ENCODE measurements around the gene RNF151. TPM values are rescaled to one million over a fixed set of nuclear protein-coding genes. Genes with fewer than 3 reads are reported as not detected.
"Not testable (repeated sequence)": the region's sequence is repeated elsewhere in the genome, so short reads cannot be mapped to it uniquely, and the experiment has no call there.

RNF151 gene
- total RNA-seq (2014; rRNA removed; shearing (Covaris generic)): not detected in 2 replicates

- no peak for DNase-seq (ENCODE audit: low read depth)
Measured at GRCh38 chr16:1966460-1966859, at the start of gene RNF151. TSS of gene RNF151 (plus strand) at chr16:1966856. CDS start at chr16:1966882, 26 bp downstream.

GRCh38 chr16:1917056-1917664 lies 49.5 kb upstream of the RNF151 start:
- DNase-seq (ENCODE audit: low read depth): no peak

- no peak for DNase-seq (ENCODE audit: low read depth)
Measured at GRCh38 chr16:1917665-1918350, 48.8 kb upstream of the RNF151 start.

DNA sequence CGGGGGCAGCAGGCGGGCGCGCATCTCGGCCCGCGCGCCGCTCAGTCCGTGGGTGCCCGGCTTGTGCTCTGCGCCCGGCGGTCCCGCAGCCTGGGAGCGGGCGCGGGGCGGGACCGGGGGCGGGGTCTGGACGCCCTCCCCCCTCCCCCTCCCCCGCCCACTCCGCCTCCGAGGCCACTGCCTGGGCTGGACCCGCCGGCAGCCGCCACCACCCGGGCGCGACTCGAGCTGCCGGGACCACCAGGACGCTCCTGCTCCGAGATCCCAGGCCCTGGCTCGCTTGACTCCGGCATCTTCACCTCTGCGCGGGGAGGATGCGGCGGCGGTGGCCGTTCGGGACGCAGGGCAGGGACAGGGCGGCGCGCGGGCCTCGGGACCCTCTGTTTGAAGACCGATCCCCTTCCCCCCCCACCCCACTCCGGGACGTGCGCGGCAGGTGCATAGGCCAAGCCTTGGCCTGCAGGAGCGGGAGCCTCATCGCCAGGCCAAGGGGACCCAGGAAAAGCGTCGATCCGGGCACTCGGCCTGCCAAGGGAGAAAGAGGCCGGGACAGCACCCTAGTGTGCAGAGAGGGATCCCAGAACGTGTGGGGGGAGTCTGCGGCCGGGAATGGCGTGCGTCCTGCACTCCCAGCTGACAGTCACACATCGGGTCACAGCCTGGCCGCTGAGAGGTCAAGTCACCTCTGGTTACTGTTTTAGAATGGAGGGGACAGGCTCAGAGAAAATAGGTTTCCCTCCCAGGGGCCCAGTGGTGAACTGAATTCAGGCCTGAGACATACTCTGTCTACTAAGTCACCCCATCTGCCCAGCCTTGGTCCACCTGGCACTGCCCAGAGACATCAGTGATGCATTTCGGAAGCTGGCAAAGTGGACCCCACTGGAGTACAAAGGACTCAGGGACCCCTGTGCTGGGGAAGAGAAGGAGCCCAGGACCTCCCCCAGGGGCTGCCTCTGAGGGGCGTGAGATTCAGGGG lies 48.0 kb upstream of the RNF151 start, which contains the start of gene HS3ST6:
TSS of gene HS3ST6 (minus strand) at position 65 of the 976 bp plus-strand sequence. CDS start 92 bp downstream, outside the sequence.
- DNase-seq (ENCODE audit: low read depth): no peak

GRCh38 chr16:1919327-1919998 lies 47.2 kb upstream of the RNF151 start:
- DNase-seq (ENCODE audit: low read depth): no peak

DNA sequence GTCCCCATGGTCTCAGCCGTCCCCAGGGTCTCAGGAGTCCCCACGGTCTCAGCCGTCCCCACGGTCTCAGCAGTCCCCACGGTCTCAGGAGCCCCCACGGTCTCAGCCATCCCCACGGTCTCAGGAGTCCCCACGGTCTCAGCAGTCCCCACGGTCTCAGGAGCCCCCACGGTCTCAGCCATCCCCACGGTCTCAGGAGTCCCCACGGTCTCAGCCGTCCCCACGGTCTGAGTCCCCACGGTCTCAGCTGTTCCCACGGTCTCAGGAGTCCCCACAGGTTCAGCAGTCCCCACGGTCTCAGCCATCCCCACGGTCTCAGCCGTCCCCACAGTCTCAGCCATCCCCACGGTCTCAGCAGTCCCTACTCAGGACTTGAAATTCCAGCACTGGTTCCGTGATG lies 46.5 kb upstream of the RNF151 start:
- DNase-seq (ENCODE audit: low read depth): not testable (repeated sequence)

GRCh38 chr16:1920727-1921171 lies 45.9 kb upstream of the RNF151 start:
- DNase-seq (ENCODE audit: low read depth): peak; percentile 42

DNA sequence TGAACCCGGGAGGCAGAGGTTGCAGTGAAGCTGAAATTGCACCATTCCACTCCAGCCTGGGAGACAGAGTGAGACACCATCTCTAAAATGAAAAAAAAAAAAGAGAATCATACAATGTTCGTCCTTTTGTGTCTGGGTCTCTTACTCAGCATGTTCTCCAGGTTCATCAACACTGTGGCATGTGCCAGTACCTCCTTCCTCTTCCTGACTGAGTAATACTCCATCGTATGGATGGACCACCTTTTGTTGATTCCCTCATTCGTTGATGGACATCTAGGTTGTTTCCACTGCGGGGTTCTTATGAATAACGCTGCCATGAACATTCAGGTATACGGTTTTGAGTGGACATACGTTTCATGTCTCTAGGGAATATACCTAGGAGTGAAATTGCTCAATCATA lies 44.3 kb upstream of the RNF151 start:
- DNase-seq (ENCODE audit: low read depth): no peak

- peak; percentile 77 for DNase-seq (ENCODE audit: low read depth)
Measured at GRCh38 chr16:1923299-1924034, 43.2 kb upstream of the RNF151 start.

- no peak for DNase-seq (ENCODE audit: low read depth)
Measured at GRCh38 chr16:1924095-1924494, 42.6 kb upstream of the RNF151 start.

GRCh38 chr16:1926271-1926670 lies 40.4 kb upstream of the RNF151 start:
- DNase-seq (ENCODE audit: low read depth): no peak

GRCh38 chr16:1929105-1929504 lies 37.6 kb upstream of the RNF151 start:
- DNase-seq (ENCODE audit: low read depth): no peak

GRCh38 chr16:1929578-1930337 lies 36.9 kb upstream of the RNF151 start:
- peak; percentile 86 for DNase-seq (ENCODE audit: low read depth)

- no peak for DNase-seq (ENCODE audit: low read depth)
Measured at GRCh38 chr16:1930338-1930720, 36.3 kb upstream of the RNF151 start.

- no peak for DNase-seq (ENCODE audit: low read depth)
Measured at GRCh38 chr16:1932050-1933028, 34.3 kb upstream of the RNF151 start.

GRCh38 chr16:1933097-1933661 lies 33.5 kb upstream of the RNF151 start:
- DNase-seq (ENCODE audit: low read depth): no peak

DNA sequence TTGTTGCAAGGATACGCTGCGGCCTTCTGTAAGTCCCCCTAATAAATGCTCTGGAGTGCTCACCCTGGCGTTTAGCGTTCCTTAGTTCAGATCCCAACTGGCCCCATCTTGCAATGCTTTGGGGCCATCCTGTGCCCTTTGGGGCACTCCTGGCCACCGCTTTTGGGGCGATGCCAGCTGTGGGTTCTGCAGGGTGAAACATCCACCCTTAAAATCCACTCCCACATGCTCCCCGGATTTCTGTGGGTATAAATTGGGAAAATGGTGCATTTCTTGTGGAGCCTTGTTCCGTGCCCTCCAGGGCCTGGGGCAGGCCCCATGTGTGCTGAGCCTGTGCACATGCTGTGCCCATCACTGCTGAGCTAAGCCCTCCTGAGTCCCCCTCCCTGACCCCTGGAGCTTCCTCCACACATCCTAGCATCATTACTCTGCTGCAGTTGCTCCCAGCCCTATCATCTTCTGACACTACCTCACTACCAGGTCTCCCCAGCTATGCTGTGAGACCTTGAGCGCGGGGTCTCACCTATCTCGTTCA lies 29.6 kb upstream of the RNF151 start:
- no peak for DNase-seq (ENCODE audit: low read depth)

- no peak for DNase-seq (ENCODE audit: low read depth)
Measured at GRCh38 chr16:1938316-1938715, 28.3 kb upstream of the RNF151 start.

Data from Daoy (cell line).